GM19397 (cell line): ENCODE results near the gene PCNX1.
"Not testable (repeated sequence)": the region's sequence is repeated elsewhere in the genome, so short reads cannot be mapped to it uniquely, and the experiment has no call there.

ENCODE experiments used
- ATAC-seq: cut with Tn5 transposase; IDR thresholded peaks from one replicate; pipeline ENCODE4 v1.9.1; 2021; ENCODE audit warnings: mild to moderate bottlenecking, moderate library complexity; ENCODE audit not compliant: unreplicated experiment

Gene PCNX1

DNA sequence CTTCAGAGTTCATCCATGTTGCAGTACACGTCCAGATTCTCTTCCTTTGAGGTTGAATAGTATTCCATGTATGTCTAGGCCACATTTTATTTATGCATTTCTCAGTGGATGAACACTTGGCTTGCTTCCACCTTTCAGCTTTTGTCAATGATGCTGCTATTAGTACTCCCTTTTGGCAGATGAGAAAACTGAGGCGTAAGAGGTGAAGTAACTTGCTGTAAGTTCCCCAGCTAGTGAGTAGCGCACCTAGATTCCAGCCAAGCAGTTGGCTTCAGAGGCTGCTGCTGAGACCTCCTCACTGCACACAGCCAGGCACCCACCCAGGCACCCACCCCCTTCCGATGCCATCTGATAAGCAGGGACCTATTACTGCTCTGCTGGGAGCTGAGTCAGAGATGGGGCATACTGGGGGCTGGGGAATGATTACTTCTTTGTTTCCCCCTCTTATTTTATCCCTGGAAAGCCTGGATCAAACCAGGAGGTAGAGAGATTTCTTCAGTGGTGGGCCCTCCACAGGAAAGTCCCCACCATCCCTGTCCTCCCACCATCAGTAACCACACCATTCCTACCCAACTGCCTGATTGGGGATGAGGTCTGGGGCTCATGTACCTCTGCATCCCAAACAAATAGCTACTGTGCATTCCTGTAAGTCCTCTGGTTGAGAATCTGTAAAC, 234.6 kb downstream of the PCNX1 start:
- no peak for ATAC-seq

GRCh38 chr14:71142375-71143038, 235.2 kb downstream of the PCNX1 start:
- ATAC-seq, result no peak

- no peak for ATAC-seq
Measured at GRCh38 chr14:71143381-71144290, 236.4 kb downstream of the PCNX1 start.

DNA sequence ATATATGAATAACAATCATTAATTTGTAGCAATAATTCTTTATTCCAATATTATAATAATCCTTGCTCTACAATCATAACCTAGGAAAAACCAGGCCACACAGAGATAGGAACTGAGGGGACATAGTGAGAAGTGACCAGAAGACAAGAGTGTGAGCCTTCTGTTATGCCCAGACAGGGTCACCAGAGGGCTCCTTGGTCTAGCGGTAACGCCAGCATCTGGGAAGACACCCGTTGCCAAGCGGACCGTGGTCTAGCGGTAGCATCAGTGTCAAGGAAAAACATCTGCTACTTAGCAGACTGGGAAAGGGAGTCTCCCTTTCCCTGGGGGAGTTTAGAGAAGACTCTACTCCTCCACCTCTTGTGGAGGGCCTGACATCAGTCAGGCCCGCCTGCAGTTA, 240.1 kb downstream of the PCNX1 start:
- ATAC-seq, result not testable (repeated sequence)

- no peak for ATAC-seq
Measured at GRCh38 chr14:71148627-71149026, 241.4 kb downstream of the PCNX1 start.

DNA sequence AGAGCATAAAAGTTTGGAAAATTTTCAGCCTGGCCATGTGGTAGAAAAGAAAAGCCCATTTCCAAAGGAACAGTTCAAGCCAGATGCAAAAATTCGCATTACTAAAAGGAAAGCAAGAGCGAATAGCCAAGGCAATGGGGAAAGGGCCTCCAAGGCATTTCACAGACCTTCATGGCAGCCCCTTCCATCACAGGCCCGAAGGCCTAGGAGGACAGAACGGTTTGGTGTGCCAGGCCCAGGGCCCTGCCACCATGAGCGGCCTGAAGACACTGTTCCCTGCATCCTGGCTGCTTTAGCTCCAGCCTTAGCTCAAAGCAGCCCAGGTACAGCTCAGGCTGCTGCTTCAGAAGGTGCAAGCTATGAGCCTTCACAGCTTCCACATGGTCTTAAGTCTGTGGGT, 243.5 kb downstream of the PCNX1 start:
- ATAC-seq, result no peak

DNA sequence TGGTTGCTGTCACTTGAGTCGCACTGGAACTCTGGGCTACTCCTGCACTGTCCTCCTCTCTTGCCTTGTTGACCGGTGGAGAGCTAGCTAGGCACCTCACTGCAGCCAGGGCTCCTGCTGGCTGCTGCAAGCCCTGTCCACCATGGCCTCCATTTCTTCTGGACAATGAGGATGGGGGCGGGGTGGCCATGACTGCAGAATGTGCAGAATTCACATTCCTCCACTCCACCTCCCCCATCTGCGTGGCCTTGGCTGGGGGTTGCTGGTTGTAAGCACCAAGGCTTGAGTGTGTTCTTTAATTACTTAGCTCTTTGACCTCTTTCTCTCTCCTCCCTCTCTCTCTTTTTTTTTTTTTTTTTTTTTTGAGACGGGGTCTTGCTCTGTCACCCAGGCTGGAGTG, 248.5 kb downstream of the PCNX1 start:
- ATAC-seq, result no peak

DNA sequence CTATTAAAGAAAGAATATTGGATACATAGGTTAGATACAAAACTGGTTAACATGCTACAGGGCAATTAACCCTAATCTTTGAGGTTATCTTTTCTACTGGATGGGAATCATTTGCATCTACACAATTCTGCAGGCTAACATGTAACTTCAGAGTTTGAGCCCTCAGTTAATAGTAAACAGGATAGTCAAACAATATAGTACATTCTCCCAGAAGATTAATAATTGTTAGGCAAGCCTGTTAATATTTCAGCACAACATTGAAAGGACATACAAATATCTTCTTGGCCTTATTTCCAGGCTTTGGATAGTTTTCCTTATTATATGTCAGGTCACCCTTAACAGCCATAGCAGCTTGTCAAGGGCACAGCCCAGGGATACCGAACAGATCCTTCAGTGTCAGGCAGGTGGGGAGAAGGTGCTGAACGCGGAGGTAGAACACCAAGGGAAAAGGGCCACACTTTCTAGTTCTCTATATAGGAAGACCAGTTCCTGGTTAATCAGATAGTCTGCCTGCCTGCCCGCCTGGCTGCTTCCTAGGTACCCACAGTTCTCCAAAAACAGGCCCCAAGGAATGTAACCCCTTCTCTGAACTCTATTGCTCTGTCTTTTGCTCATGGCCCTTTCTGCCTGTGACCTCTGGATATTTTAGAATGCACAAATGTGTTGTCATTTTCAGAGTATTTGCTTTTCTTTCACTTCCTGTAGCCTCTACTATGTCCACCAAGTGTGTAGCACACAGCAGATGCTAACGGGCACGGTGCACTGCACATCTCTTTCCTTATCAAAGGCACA, 256.0 kb downstream of the PCNX1 start:
- no peak for ATAC-seq

- no peak for ATAC-seq
Measured at GRCh38 chr14:71163842-71164629, 256.8 kb downstream of the PCNX1 start.
